Ovary (tissue), 9 donors: ENCODE results near the gene UQCRC1. TPM values are rescaled to one million over a fixed set of nuclear protein-coding genes. Genes with fewer than 3 reads are reported as not detected.

Experiments
- DNase-seq, 5 donors: peaks; one replicate each; pipeline ENCODE4 v3.0.0-alpha.2; 2019 to 2020
- H3K27ac ChIP-seq, 2 donors: fragments of 200-600 bp; one replicate each; pipeline versions ENCODE4 v1.5.1 to v1.8.0; 2019 to 2022
- H3K27me3 ChIP-seq: fragments of 200-600 bp; one replicate; pipeline ENCODE4 v1.8.0; 2022
- H3K36me3 ChIP-seq: fragments of 200-600 bp; sonication (generic); one replicate; pipeline ENCODE4 v1.5.1; 2019
- H3K4me1 ChIP-seq: one replicate; pipeline ENCODE4 v1.8.1; 2013; ENCODE audit warnings: mild to moderate bottlenecking, moderate library complexity; ENCODE audit not compliant: insufficient read depth
- H3K4me3 ChIP-seq: fragments of 200-600 bp; sonication (generic); one replicate; pipeline ENCODE4 v1.5.1; 2017
- H3K9me3 ChIP-seq, 2 donors: fragments of 200-600 bp in 1 of 2; sonication (generic) in 1 of 2; one replicate each; pipeline versions ENCODE4 v1.5.1 to v1.8.1; 2013 to 2019; ENCODE audit warnings: mild to moderate bottlenecking in 1 of 2, moderate library complexity in 1 of 2
- CTCF ChIP-seq, 3 donors: fragments of 450-650 bp in 2 of 3; fragments of 200-600 bp in 1 of 3; IDR thresholded peaks; one replicate each; pipeline versions ENCODE4 v1.5.1 to v1.8.0; 2016 to 2022; ENCODE audit warnings: antibody characterized with exemption in 3 of 3, mild to moderate bottlenecking in 1 of 3
- EP300 ChIP-seq: sonication (generic); formaldehyde crosslinking; IDR thresholded peaks from one replicate; pipeline ENCODE4 v1.6.1; 2017; ENCODE audit warnings: antibody characterized with exemption
- POLR2A ChIP-seq: fragments of 450-650 bp; IDR thresholded peaks from one replicate; pipeline ENCODE4 v1.6.1; 2017; ENCODE audit warnings: antibody characterized with exemption, mild to moderate bottlenecking, moderate library complexity
- WGBS, 3 donors: extraction: QIAGEN DNeasy Blood & Tissue Kit in 1 of 3; methylation state at CpG; one replicate each; pipeline versions ENCODE4 v1.1.5 to v1.1.7; 2013 to 2017; 5-methylcytosine and 5-hydroxymethylcytosine counted together
- intact Hi-C, 4 donors: fragments of 100-400 bp; cut with DNase I; formaldehyde crosslinking; loops; one replicate each; pipeline versions ENCODE4 v1.11.0 to v1.15.1; 2022 to 2023
- polyA plus RNA-seq, 2 donors: library from polyadenylated mRNA; stranded (reverse); fragments of 200-250 nt in 1 of 2; fragments of 350-450 nt in 1 of 2; fragmentation: Illumina TruSeq in 1 of 2; extraction: RNeasy Lipid Tissue Mini Kit (QIAGEN cat#74804) in 1 of 2; gene quantifications; one replicate each; pipeline ENCODE4 v1.2.3, GENCODE V29; 2013 to 2014
- total RNA-seq, 7 donors: library from RNA; depleted of rRNA in 2 of 7; stranded (reverse); fragments of >200 nt in 2 of 7; fragmentation: NEBNext Ultra II Directional in 3 of 7; extraction: Animal tissue kit (Norgen Biotek cat#: 25700) in 3 of 7; gene quantifications; one replicate each; pipeline versions ENCODE4 v1.1.0 to v1.2.4, GENCODE V29; 2016 to 2023
- donor health status: DM: no; HTN: no; CAD: no; lungs with moderate emphysema.
- donor health status: DM: no; HTN: no; CAD: no.
- donor health status: Bipolar disorder and iron deficiency.
- donor health status: DM: yes; HTN: yes; CAD: no.
- donor health status: DM: no; HTN: no; CAD: no.
- donor health status: DM: yes; HTN: yes; CAD: no.

UQCRC1 gene
- total and polyA plus RNA-seq, 9 donors = 102 to 153 (median 118) TPM

GRCh38 chr3:48565186-48565585 is 44.3 kb downstream of the UQCRC1 start:
- H3K36me3 ChIP-seq = no peaks in the 10 kb centered on the region
- no peaks in the 10 kb centered on the region for H3K9me3 ChIP-seq
- peaks cover 7% of the 10 kb centered on the region for H3K4me1 ChIP-seq
- H3K27ac ChIP-seq = no peak overlapping the region
- H3K4me3 ChIP-seq = no peak overlapping the region
- TF ChIP-seq CTCF (IDR thresholded peaks at IDR 0.05) (no peak), EP300 (no peak), POLR2A (no peak)
- intact Hi-C loops = no loop called here
- H3K27me3 ChIP-seq = no peaks in the 10 kb centered on the region
- 83 to 90% (median 86%) methylated on average over 10 to 11 of the region's 11 CpGs for WGBS, 3 donors
- DNase-seq = no peak

- peaks cover 7% of the 10 kb centered on the region for H3K4me1 ChIP-seq
- intact Hi-C loops = no loop called here
- TF ChIP-seq POLR2A = no peak
- TF ChIP-seq EP300 = no peak
- no peak for TF ChIP-seq CTCF (IDR thresholded peaks at IDR 0.05)
- H3K27me3 ChIP-seq = no peaks in the 10 kb centered on the region
- no peaks in the 10 kb centered on the region for H3K9me3 ChIP-seq
- WGBS, 3 donors = 79 to 90% (median 86%) methylated on average over 11 of the region's 11 CpGs
- no peaks in the 10 kb centered on the region for H3K36me3 ChIP-seq
- DNase-seq = no peak
- H3K27ac ChIP-seq = no peak overlapping the region
- no peak overlapping the region for H3K4me3 ChIP-seq
Observed at GRCh38 chr3:48564667-48565066, 44.8 kb downstream of the UQCRC1 start.

GRCh38 chr3:48564022-48564421 is 45.4 kb downstream of the UQCRC1 start:
- Histone ChIP-seq H3K27me3 (no peaks in the 10 kb centered on the region), H3K27ac (no peak overlapping the region), H3K9me3 (no peaks in the 10 kb centered on the region), H3K4me1 (peaks cover 7% of the 10 kb centered on the region), H3K4me3 (no peak overlapping the region), H3K36me3 (no peaks in the 10 kb centered on the region)
- 77 to 87% (median 79%) methylated on average over 10 of the region's 10 CpGs for WGBS, 3 donors
- intact Hi-C loops = no loop called here
- TF ChIP-seq EP300 = no peak
- DNase-seq = no peak

- TF ChIP-seq EP300 (no peak), CTCF (IDR thresholded peaks at IDR 0.05) (no peak), POLR2A (no peak)
- H3K4me3 ChIP-seq = no peak within 1 kb of the TSS
- intact Hi-C loops = no loop called here
- WGBS, 3 donors = 63 to 76% (median 69%) methylated on average over 6 of the region's 6 CpGs
- DNase-seq = no peak
- H3K27me3 ChIP-seq = no peaks in the 10 kb centered on the region
- H3K4me1 ChIP-seq = peaks cover 7% of the 10 kb centered on the region
- no peak within 1 kb of the TSS for H3K27ac ChIP-seq
- H3K36me3 ChIP-seq = no peaks in the 10 kb centered on the region
- no peaks in the 10 kb centered on the region for H3K9me3 ChIP-seq
Observed at GRCh38 chr3:48563382-48563918, 46.0 kb downstream of the UQCRC1 start, which contains the start of gene UCN2. Gene UCN2, minus strand, starts transcription at chr3:48563781. Its CDS starts 657 bp downstream, at chr3:48563124.

- Histone ChIP-seq H3K36me3 (no peaks in the 10 kb centered on the region), H3K4me1 (peaks cover 7% of the 10 kb centered on the region), H3K9me3 (no peaks in the 10 kb centered on the region), H3K4me3 (no peak overlapping the region), H3K27me3 (no peaks in the 10 kb centered on the region), H3K27ac (no peak overlapping the region)
- intact Hi-C loops = no loop called here
- TF ChIP-seq POLR2A (no peak), CTCF (IDR thresholded peaks at IDR 0.05) (no peak), EP300 (no peak)
- DNase-seq = no peak
- WGBS, 3 donors = 89 to 94% (median 91%) methylated on average over 20 of the region's 20 CpGs
Observed at GRCh38 chr3:48562367-48563095, 46.9 kb downstream of the UQCRC1 start.
